Dedifferentiated amniotic fluid mesenchymal stem cell (primary cell): ENCODE measurements around the gene PLIN1.

Experiments
- DNase-seq: peaks from one replicate; pipeline ENCODE4 v3.0.0-alpha.2; 2016; ENCODE audit errors: extremely low spot score

The PLIN1 gene

GRCh38 chr15:89628806-89629715 lies 50.1 kb downstream of the PLIN1 start:
- no peak for DNase-seq

GRCh38 chr15:89628301-89628700 lies 50.9 kb downstream of the PLIN1 start:
- no peak for DNase-seq

- DNase-seq = no peak
Measured at GRCh38 chr15:89627256-89627970, 51.8 kb downstream of the PLIN1 start.

- no peak for DNase-seq
Measured at GRCh38 chr15:89625716-89626115, 53.5 kb downstream of the PLIN1 start.

- no peak for DNase-seq
Measured at GRCh38 chr15:89623165-89623564, 56.0 kb downstream of the PLIN1 start.

- no peak for DNase-seq
Measured at GRCh38 chr15:89621547-89621946, 57.6 kb downstream of the PLIN1 start.

GRCh38 chr15:89616228-89616627 lies 62.9 kb downstream of the PLIN1 start:
- no peak for DNase-seq

GRCh38 chr15:89615135-89615534 lies 64.0 kb downstream of the PLIN1 start:
- DNase-seq = no peak
